Stimulated activated naive CD8-positive, alpha-beta T cell treated with anti-CD3 and anti-CD28 coated beads, Interleukin-15, Interleukin-2, amounts not matched to agents 100 U/mL and 50 U/mL, for 24 hours (primary cell): ENCODE data around the gene AGFG1.
"Not testable (repeated sequence)": the region's sequence is repeated elsewhere in the genome, so short reads cannot be mapped to it uniquely, and the experiment has no call there.

Experiments used
- ATAC-seq: fragments of 150-1000 bp; cut with Tn5 transposase; one replicate; pipeline ENCODE4 v1.10.0; 2021
- DNase-seq: peaks from one replicate; pipeline ENCODE4 v3.0.0; 2021

The AGFG1 gene

DNA sequence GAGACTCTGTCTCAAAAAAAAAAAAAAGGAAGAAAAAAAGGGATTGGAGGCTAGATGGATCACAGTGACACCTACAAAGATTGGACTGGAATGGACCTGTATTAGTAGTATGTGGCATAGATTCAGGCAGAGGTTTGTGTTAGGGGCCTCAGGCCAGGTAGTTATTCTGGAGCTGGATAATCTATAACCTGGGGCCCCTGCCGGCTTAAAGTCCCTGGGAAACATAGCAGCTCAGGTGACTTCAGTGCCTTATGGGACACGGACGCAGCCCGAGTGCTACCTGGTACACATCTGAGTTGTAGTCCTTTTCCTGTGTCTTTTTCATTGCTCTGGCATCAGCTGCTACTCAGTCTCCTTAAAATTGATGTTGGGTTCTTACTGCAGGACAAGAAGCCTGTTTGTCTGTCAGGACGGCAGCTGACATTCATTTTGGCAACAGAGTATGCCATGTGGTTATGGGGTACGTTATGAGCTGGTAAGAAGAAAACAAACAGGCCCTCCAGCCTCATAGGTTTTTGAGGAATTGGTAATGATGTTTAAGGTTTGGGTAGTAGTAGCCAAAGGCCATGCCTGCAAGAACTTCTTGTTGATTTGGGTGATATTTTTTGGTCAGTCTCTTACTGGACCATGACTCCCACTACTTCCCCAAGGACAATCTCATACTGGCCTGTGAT lies 27.8 kb downstream of the AGFG1 start:
- no peak for DNase-seq
- ATAC-seq = no peak

DNA sequence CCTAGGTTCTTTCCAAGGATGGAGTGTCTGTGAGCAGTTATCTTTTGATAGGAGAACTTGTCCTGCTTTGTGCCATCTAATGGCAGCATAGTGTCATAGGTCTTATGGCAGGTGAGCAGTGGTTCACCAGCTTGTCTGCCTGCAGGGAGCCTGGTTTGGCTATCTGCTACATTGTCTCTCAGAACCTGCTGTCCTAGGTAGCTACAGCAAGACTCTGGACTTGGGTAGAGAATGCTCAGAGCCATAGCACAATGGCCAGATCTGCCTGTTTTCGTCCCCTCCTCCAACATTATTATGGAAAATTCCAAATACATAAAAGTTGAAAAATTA lies 28.3 kb downstream of the AGFG1 start:
- ATAC-seq (no peak), DNase-seq (no peak)

DNA sequence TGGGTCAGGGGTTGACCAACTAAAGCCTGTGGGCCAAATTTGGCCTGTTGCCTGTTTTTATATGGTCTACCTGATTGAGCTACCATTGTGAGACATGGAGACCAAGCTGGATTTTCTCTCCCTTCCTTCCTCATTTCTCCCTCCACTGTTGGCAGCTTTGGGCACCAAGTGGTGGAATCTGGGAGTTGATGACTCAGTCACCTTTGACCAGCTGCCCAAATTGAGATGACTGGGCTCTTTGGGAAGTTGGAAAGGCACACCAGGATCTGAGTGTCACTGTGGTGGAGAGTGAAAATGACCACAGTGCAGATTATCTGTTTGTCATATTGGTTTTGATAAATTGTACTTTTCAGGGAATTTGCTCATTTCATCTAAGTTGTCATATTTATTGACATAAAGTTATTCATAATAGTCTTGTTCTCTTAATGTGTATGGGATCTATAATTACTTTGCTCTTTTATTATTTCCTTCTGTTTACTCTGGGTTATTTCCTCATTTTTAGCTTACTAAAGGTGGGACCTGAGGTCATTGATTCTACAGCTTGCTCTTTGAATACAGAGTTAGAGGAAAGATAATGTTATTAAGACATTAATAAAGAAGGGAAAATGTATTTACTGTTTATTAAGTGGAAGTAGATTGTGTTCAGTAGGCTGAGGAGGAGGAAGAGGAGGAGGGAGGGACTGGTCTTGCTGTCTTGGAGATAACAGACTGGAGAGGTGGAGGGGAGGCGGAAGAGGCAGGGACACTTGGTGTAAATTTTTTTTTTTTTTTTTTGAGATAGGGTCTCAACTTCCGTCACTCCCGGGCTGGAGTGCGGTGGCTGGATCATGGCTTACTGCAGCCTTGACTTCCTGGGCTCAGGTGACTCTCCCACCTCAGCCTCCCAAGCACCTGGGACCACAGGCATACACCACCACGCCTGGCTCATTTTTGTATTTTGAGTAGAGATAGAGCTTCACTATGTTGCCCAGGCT lies 31.8 kb downstream of the AGFG1 start:
- DNase-seq = no peak
- no peak for ATAC-seq

DNA sequence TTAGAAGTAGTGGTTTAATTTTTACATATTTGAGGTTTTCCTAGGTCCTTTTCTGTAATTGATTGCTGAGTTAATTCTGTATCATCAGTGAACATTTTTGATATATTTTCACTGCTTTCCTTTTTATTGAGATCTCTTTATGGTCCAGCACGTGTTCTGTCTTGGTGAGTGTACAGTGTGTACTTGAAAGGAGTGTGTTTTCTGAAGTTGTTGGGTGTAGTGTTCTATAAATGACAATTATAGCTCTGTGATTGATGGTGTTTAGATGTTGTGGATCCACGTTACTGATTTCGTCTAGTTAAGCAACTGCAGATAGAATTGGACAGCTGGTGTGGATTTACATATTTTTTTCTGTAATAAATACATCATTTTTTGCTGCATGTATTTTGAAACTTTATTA lies 32.7 kb downstream of the AGFG1 start:
- ATAC-seq (no peak), DNase-seq (no peak)

DNA sequence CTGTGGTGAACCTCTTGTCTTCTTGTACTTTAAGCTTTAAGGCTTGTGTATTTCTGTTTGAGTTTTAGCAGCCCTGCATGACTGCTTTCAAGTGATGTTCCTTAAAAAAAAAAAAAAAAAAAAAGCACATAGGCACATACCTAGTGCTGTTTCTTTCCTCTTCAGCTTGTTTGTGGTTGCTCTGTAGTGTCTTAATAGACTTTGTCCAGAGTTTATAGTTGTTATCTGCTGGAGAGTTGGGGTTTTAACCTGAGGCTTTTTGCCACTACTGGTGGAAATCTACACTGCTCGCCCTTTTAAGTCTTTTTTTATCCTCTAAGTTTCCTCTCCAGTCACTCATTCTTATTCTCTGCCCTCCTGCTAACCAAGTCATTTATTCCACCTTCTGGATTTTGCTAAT lies 34.5 kb downstream of the AGFG1 start:
- DNase-seq (no peak), ATAC-seq (peak; percentile 34)

DNA sequence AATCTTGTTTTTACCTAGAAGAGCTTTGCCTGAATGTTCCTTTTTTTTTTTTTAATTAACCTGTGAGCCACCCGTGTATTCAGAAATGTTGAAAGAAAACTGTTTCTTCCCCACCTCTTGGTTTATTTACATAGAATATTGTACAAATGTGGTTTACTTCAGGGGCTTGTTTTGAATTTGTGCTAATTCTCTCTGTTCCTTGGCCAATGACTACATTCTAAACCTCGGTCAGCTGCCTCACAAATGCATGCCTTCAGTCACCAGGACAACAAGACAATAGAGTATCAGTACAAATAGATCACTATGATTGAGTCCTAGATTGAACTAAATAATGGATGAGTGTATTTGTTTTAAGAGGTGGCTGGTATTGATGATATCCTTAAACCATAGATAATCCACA lies 36.0 kb downstream of the AGFG1 start:
- ATAC-seq (no peak), DNase-seq (no peak)

DNA sequence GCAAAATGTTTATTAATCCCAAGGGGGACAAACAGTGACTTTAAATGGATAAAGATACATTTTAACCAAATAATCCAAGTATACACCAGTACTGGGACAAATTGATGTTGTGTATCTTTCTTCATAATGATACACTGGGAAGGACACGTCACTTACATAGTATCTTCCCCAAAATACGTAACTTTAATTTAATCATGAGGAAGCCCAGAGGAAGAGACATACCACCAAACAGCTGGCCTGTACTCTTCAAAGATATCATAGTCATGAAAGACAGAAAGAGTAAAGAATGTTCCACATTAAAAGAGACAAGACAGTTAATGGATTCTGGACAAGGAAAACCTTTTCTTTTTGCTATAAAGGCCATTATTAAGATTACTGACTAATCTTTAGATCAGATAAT lies 37.1 kb downstream of the AGFG1 start:
- DNase-seq = no peak
- ATAC-seq = no peak

DNA sequence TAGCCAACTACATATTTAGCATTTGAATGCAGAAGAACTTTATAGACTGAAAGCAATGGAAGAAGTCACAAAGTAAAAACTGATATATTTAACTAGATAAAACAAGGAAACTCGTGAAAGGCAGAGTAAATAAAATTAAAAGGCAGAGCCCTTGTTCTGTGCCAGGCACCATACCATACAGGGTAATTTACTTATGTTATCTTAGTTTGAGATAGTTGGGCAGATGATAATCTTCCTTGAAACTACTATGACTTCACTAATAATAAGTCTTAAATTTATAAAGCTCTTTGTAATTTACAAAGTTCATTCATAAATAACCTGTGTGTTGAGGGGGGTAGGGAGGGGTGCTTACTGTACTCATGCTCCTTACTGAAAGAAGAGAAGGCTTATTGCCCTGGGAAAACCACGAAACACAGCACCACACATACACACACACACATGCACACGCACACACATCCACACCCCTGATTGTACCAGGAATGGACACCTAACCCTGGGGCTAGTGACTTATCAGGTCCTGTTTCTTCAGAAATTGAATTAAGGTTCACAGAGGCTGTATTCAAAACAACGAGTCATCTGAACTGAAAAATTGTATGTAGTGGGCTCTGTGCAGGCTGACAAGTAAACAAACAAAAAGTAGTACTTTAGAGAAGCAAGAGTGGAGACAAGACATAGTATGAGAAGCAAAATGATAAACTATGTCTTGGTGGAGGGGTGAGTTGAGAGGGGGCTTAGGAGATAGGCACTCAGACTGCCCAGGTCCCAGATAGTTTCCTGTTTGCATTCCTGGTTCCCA lies 38.1 kb downstream of the AGFG1 start:
- DNase-seq = no peak
- ATAC-seq = no peak

DNA sequence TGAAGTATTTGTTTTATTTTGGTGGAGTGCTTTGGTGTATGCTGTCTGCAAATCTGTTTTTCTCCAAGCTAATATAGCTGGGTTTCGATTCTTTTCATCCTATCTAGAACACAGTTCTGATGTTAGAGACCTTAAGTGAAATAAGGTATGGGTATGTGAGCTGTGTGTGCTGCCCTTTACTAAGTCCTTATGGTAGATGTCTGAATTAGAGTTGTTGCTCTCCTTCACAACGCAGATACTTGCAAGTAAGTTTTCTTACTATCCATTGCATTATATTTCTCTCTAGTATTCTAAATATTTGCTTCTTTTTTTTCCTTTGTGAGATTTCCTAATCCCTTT lies 38.6 kb downstream of the AGFG1 start:
- no peak for ATAC-seq

DNA sequence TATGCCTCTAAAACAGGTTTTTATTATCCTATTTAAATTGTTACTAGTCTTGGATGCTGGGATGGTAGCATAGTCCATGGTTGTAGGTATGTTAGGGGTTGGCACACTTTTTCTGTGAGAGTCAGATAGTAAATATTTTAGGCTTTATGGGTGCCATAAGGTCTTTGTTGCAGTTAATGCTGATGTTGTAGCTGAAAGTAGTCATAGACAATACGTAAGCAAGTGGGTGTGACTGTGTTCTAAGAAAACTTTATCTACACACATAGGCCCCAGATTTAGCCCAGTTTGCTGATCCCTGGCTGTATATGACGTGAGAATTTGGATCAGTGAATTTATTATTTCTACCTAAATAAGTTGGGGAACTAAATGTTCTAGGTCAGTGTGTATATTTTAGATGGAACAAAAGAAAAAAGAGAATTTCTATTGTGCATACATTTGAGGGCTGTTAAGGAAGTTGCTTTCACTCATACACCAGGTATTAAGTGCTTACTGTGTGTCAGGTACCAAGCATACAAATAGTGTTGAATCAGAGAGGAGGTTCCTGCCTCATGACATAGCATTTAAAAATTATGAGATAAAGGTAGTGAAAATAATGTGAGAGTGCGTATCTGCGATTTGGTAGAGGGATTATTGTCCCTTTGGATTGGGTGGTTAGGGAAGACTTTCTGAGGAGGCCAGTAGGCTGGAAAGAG lies 39.4 kb downstream of the AGFG1 start:
- ATAC-seq (no peak), DNase-seq (no peak)

More for the DNA sequence above, 38.6 kb downstream of the AGFG1 start:
- DNase-seq = no peak

DNA sequence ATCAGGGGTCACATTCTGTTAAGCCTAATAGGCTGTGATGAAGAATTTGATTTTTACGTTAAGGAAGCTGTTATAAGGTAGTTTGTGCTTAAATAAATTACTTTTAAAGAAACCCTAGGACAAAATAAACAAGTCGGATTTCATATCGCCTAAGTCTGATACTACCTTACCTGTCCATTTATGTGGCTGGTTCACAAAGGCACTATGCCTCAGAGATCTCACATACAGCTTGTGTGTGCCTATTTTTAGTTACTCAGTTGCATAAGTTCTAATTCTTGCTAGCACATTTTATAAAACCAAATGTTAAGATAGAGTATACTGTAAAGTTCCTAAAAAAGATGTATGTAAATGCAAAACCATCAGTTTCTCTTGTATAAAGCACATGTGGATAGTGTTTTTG lies 40.0 kb downstream of the AGFG1 start:
- no peak for DNase-seq
- no peak for ATAC-seq

DNA sequence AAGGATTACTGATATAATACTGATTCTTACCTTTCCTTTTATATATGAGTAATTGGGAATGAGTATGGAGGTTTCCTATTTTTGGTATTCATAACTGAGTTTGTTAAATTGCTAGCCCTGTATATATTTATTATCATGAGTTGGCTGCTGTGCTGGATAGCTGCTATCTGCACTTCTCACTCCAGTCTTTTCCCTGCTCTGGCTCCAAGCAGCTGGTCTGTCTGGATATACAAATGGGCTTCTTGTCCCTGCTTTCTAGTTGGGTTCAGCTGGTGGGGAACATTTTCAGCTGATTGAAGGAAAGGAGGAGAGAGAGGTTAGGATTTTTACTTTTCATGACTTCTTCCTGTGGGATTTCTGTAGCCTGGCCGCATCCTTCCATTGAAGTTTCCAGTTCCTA lies 41.2 kb downstream of the AGFG1 start:
- ATAC-seq (no peak), DNase-seq (no peak)

DNA sequence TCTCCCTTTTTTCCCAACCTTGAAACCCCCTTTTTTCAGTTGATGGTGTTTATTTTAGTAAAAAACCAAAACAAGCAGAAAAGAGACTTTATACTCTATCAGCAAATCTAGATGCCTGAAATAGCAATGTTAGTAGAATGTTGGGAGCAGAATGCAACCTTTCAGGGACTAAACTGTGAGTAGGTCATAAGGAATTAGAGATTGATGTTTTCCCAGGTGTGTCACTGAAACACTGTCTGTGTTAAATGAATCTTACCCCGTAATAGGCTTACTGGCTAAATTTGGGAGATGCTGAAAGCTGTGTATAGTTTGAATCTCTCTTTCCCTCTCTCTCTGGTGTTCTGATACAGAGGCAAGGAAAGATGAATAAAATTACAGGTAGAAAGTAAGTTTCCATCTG lies 43.8 kb downstream of the AGFG1 start:
- DNase-seq (no peak), ATAC-seq (no peak)

DNA sequence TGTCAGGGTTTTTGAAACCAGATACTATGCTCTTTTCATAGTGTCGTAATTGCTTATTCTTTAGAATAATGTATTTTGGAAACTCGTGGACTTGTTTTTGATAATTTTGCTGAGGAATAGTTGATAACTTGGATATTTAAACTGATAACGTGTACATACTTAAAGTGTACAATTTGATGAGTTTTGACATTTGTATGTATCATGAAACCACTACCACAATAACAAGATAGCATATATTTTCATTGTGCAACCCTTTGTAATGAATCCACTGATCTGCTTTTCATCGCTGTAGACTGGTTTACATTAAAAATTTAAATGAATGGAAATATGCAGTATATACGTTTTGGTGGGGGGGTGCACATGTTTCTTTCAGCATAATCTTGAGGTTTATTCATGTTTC lies 45.8 kb downstream of the AGFG1 start:
- DNase-seq (no peak), ATAC-seq (no peak)

DNA sequence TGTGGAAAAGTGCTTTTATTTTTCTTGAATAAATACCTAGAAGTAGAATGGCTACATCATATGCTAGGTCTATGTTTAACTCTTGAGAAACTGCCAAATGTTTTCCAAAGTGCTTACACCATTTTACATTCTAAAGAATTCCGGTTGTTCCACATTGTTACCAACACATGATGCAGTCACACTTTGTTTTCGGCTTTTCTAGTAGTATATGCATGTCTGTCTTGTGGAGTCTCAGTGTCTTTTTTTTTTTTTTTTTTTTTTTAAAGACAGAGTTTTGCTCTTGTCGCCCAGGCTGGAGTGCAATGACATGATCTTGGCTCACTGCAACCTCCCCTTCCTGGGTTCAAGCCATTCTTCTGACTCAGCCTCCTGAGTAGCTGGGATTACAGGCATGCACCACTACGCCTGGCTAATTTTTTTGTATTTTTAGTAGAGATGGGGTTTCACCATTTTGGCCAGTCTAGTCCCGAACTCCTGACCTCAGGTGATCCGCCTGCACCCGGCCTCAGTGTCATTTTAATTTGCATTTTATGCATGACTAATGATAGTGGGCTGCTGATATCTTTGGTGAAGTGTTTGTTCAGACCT lies 46.4 kb downstream of the AGFG1 start:
- DNase-seq, ATAC-seq: not testable (repeated sequence)

DNA sequence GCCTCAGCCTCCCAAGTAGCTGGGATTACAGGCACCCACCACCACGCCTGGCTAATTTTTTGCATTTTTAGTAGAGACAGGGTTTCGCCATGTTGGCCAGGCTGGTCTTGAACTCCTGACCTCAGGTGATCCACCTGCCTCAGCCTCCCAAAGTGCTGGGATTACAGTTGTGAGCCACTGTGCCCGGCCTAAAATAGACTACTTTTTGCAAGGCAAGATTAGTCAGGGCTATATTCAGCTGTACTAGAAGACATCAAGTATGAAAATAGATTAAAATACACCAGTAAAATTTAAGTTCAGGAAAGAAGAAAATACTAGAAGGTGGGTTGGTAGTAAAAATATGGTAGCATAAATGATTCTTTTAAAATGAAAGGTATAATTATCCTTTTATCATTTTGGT lies 49.2 kb downstream of the AGFG1 start:
- ATAC-seq, DNase-seq: not testable (repeated sequence)

DNA sequence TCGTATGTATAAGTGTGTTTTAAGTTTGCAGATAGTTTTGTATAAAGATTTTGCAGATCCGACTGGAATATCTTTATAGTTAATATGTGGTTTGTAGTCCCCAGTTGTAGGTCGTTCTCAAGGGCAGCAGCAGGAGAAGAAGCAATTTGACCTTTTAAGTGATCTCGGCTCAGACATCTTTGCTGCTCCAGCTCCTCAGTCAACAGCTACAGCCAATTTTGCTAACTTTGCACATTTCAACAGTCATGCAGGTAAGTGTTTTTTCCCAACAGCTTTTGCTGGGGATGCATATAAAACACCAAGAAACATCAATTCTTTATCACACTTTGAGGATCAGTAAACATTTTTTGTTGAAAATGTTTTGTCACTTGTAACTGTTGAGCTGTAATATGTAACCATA lies 52.7 kb downstream of the AGFG1 start:
- DNase-seq = no peak
- no peak for ATAC-seq

DNA sequence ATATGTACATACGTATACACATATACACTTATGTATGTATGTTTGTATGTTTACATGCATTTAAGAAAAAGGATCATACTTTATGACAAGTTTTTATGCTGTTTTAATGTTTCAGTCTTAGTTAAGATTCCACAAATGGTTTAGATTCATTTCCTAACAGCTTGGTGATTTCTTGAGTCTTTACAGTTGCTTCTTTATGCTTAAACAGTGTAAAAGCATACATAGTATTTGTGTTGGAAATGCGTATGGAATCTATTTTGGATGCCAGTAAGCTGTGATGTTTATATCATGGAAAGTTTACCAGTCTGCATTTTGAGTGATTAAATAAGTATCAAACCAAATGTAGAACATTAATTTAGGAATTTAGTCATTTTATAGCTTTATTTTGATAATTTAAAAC lies 55.4 kb downstream of the AGFG1 start:
- DNase-seq (no peak), ATAC-seq (no peak)

DNA sequence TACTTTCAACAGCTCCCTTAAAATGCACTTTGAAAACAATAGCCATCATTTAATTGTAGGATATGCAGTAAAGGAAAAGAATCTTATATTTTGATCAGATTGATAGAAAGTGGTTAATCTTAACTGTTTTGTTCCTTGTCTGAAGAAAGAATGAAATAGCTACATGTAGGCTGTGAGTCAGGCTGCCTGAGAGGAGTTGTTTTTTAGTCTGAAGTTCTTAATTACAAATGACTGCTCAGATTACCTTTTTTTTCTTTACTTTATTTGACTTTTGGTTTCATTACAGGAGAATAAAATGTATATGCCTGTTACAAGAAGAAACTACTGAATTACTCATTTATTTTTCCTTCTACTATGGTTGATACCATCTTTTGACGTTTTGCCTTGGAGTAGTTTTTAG lies 56.8 kb downstream of the AGFG1 start:
- no peak for ATAC-seq

DNA sequence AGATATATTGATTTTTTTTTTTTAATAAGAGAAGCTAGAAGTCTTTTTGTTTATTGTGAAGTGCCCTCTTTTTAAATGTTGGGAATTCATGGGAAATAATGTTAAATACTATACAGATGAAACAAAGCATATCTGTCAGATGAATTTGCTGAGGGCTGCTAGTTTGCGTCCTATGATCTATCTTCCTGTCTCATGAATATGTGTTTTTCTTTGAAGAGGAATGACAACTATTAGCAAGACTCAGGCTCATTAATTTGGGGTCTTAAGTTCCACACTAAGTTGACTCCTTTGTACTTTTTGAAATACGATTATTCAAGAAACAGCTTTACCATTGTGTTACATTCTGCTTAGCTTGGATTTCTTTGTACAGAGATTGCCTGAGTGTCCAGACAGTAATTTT lies 57.9 kb downstream of the AGFG1 start:
- no peak for DNase-seq
- no peak for ATAC-seq

More for the DNA sequence above, 56.8 kb downstream of the AGFG1 start:
- DNase-seq = no peak

DNA sequence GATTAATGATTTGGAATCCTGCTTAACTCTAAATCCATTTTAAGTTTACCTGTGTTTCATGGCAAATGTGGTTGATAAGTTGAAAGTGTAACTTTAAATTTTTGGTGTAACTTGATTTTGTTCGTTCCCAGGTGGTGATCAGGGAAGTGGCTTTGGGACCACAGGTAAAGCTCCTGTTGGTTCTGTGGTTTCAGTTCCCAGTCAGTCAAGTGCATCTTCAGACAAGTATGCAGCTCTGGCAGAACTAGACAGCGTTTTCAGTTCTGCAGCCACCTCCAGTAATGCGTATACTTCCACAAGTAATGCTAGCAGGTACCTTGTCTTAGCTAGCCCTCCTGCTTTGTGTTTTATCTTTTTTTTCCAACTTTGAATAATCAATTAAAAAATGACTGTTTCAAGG lies 62.8 kb downstream of the AGFG1 start:
- DNase-seq (no peak), ATAC-seq (no peak)

DNA sequence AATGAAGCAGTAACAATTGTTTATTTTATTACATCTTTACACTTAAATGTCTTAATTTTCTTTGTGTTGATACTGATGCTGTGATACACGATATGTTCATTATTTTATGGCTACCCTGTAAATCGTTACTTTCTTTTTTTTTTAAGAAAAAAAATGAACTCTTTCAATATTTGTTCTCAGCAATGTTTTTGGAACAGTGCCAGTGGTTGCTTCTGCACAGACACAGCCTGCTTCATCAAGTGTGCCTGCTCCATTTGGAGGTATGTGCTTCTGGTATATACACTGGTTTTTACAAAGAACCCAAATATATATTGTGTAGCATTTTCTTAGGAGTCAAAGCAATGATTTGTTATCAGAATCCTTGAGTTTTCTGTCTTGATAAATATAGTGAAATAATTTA lies 64.5 kb downstream of the AGFG1 start:
- ATAC-seq = no peak
- no peak for DNase-seq
